Measurements from ENCODE around the gene ANKS3.

Gene ANKS3

GRCh38 chr16:4734063-4734729 lies at the start of gene ANKS3, which contains the start of gene DNAAF8:
TSS of gene ANKS3 (minus strand) at chr16:4734271. CDS start at chr16:4730149, 4,122 bp downstream.
TSS of gene DNAAF8 (plus strand) at chr16:4734537. CDS start at chr16:4736515, 1,978 bp downstream.
- TF ChIP-seq CTCF (IDR thresholded peaks at IDR 0.05; ENCODE audit: low read depth, low read length) (no peak), MYC (IDR thresholded peaks at IDR 0.05; ENCODE audit: low read depth, low read length) (peak; percentile 81), POLR2A (IDR thresholded peaks at IDR 0.05; ENCODE audit: extremely low read depth, insufficient read length) (peak; percentile 58), MAX (IDR thresholded peaks at IDR 0.05; ENCODE audit: low read depth, low read length) (peak; percentile 76)
- DNase-seq (ENCODE audit: low read depth), result peak; percentile 96
- peak within 1 kb of the TSS; percentile 77 for H3K4me3 ChIP-seq (ENCODE audit: low read depth, low read length)

GRCh38 chr16:4783251-4783950 lies 49.3 kb upstream of the ANKS3 start:
- DNase-seq (ENCODE audit: low read depth), result no peak
- no peak overlapping the region for H3K4me3 ChIP-seq (ENCODE audit: low read depth, low read length)
- no peak for TF ChIP-seq POLR2A (IDR thresholded peaks at IDR 0.05; ENCODE audit: extremely low read depth, insufficient read length)
- TF ChIP-seq MAX (IDR thresholded peaks at IDR 0.05; ENCODE audit: low read depth, low read length), result no peak
- TF ChIP-seq CTCF (IDR thresholded peaks at IDR 0.05; ENCODE audit: low read depth, low read length), result no peak
- no peak for TF ChIP-seq MYC (IDR thresholded peaks at IDR 0.05; ENCODE audit: low read depth, low read length)

- DNase-seq (ENCODE audit: low read depth), result no peak
- no peak overlapping the region for H3K4me3 ChIP-seq (ENCODE audit: low read depth, low read length)
- TF ChIP-seq CTCF (IDR thresholded peaks at IDR 0.05; ENCODE audit: low read depth, low read length) (no peak), MYC (IDR thresholded peaks at IDR 0.05; ENCODE audit: low read depth, low read length) (no peak), POLR2A (IDR thresholded peaks at IDR 0.05; ENCODE audit: extremely low read depth, insufficient read length) (no peak), MAX (IDR thresholded peaks at IDR 0.05; ENCODE audit: low read depth, low read length) (no peak)
These were observed 46.2 kb upstream of the ANKS3 start for GRCh38 chr16:4780235-4780634.

- H3K4me3 ChIP-seq (ENCODE audit: low read depth, low read length), result no peak overlapping the region
- TF ChIP-seq POLR2A (IDR thresholded peaks at IDR 0.05; ENCODE audit: extremely low read depth, insufficient read length) (no peak), MAX (IDR thresholded peaks at IDR 0.05; ENCODE audit: low read depth, low read length) (no peak), CTCF (IDR thresholded peaks at IDR 0.05; ENCODE audit: low read depth, low read length) (no peak), MYC (IDR thresholded peaks at IDR 0.05; ENCODE audit: low read depth, low read length) (no peak)
- DNase-seq (ENCODE audit: low read depth), result no peak
These were observed 44.0 kb upstream of the ANKS3 start for GRCh38 chr16:4778050-4778392.

GRCh38 chr16:4777339-4778049 lies 43.4 kb upstream of the ANKS3 start:
- no peak overlapping the region for H3K4me3 ChIP-seq (ENCODE audit: low read depth, low read length)
- TF ChIP-seq POLR2A (IDR thresholded peaks at IDR 0.05; ENCODE audit: extremely low read depth, insufficient read length) (no peak), MAX (IDR thresholded peaks at IDR 0.05; ENCODE audit: low read depth, low read length) (no peak), MYC (IDR thresholded peaks at IDR 0.05; ENCODE audit: low read depth, low read length) (no peak), CTCF (IDR thresholded peaks at IDR 0.05; ENCODE audit: low read depth, low read length) (no peak)
- DNase-seq (ENCODE audit: low read depth), result no peak

All from NB4 (cell line).